ENCODE results near the gene NME2.
"Not testable (repeated sequence)": the region's sequence is repeated elsewhere in the genome, so short reads cannot be mapped to it uniquely, and the experiment has no call there.

The NME2 gene

GRCh38 chr17:51169340-51169739, 3.1 kb downstream of the NME2 start:
- DNase-seq: no peak
- Histone ChIP-seq H3K36me3 (ENCODE audit: control insufficient read depth, insufficient read depth, low read length) (peaks cover 18% of the 10 kb centered on the region), H3K4me3 (ENCODE audit: insufficient read depth, low read depth, low read length, poor library complexity, severe bottlenecking) (no peak overlapping the region)

GRCh38 chr17:51170736-51171135, 4.5 kb downstream of the NME2 start:
- no peaks in the 10 kb centered on the region for H3K27me3 ChIP-seq (replicated peaks; ENCODE audit: control insufficient read depth, insufficient read depth, low read length, poor library complexity, severe bottlenecking)
- no peaks in the 10 kb centered on the region for H3K4me1 ChIP-seq (ENCODE audit: control insufficient read depth, insufficient read depth, low read length, poor library complexity, severe bottlenecking)
- H3K36me3 ChIP-seq (ENCODE audit: control insufficient read depth, insufficient read depth, low read length): peaks cover 18% of the 10 kb centered on the region
- H3K27ac ChIP-seq (ENCODE audit: insufficient read depth, low read length, poor library complexity, severe bottlenecking): no peak overlapping the region
- no peak overlapping the region for H3K4me3 ChIP-seq (ENCODE audit: insufficient read depth, low read depth, low read length, poor library complexity, severe bottlenecking)
- no peak for DNase-seq
- H3K9me3 ChIP-seq (ENCODE audit: control insufficient read depth, low read length): no peaks in the 10 kb centered on the region

More at GRCh38 chr17:51169340-51169739, 3.1 kb downstream of the NME2 start:
- H3K4me1 ChIP-seq (ENCODE audit: control insufficient read depth, insufficient read depth, low read length, poor library complexity, severe bottlenecking): no peaks in the 10 kb centered on the region
- no peaks in the 10 kb centered on the region for H3K9me3 ChIP-seq (ENCODE audit: control insufficient read depth, low read length)
- no peaks in the 10 kb centered on the region for H3K27me3 ChIP-seq (replicated peaks; ENCODE audit: control insufficient read depth, insufficient read depth, low read length, poor library complexity, severe bottlenecking)
- no peak overlapping the region for H3K27ac ChIP-seq (ENCODE audit: insufficient read depth, low read length, poor library complexity, severe bottlenecking)

DNA sequence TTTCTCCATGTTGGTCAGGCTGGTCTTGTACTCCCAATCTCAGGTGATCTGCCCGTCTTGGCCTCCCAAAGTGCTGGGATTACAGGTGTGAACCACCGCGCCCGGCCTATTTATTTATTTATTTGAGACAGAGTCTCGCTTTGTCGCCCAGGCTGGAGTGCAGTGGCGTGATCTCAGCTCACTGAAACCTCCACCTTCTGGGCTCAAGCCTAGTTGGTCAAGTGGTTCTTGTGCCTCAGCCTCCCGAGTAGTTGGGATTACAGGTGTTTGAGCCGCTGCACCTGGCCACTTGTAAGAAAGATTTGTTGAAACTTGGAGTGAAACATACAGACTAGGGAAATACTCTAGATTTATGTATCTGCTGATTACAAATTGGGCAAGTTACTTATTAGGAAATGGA, 5.8 kb downstream of the NME2 start:
- H3K4me3 ChIP-seq (ENCODE audit: insufficient read depth, low read depth, low read length, poor library complexity, severe bottlenecking); H3K4me1 ChIP-seq (ENCODE audit: control insufficient read depth, insufficient read depth, low read length, poor library complexity, severe bottlenecking); H3K27ac ChIP-seq (ENCODE audit: insufficient read depth, low read length, poor library complexity, severe bottlenecking); DNase-seq; H3K27me3 ChIP-seq (replicated peaks; ENCODE audit: control insufficient read depth, insufficient read depth, low read length, poor library complexity, severe bottlenecking); H3K9me3 ChIP-seq (ENCODE audit: control insufficient read depth, low read length): not testable (repeated sequence)
- H3K36me3 ChIP-seq (ENCODE audit: control insufficient read depth, insufficient read depth, low read length): peaks cover 18% of the 10 kb centered on the region

DNA sequence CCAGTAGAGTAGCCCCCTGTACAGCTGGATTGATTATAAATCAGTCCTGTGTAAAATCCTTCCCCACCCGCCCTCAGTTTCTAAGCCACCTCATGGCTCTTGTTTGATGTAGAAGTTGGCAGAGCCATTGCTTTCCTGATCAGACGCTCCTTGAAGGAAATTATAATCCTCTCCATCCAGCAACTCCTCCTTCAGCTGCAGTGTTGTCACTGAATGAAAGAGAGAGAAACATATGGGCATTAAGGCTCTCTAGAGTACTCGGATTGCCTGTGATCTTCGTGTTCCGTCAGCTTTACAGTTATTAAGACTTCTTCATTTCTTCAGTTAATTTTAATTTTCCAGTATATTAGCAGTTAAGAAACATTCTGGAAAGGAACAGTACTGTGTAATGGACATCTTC, 14.3 kb downstream of the NME2 start:
- no peaks in the 10 kb centered on the region for H3K4me1 ChIP-seq (ENCODE audit: control insufficient read depth, insufficient read depth, low read length, poor library complexity, severe bottlenecking)
- H3K36me3 ChIP-seq (ENCODE audit: control insufficient read depth, insufficient read depth, low read length): peaks cover 17% of the 10 kb centered on the region
- DNase-seq: no peak
- H3K27me3 ChIP-seq (replicated peaks; ENCODE audit: control insufficient read depth, insufficient read depth, low read length, poor library complexity, severe bottlenecking): no peaks in the 10 kb centered on the region
- H3K9me3 ChIP-seq (ENCODE audit: control insufficient read depth, low read length): no peaks in the 10 kb centered on the region
- no peak overlapping the region for H3K27ac ChIP-seq (ENCODE audit: insufficient read depth, low read length, poor library complexity, severe bottlenecking)
- H3K4me3 ChIP-seq (ENCODE audit: insufficient read depth, low read depth, low read length, poor library complexity, severe bottlenecking): no peak overlapping the region

- DNase-seq: no peak
- no peaks in the 10 kb centered on the region for H3K27me3 ChIP-seq (replicated peaks; ENCODE audit: control insufficient read depth, insufficient read depth, low read length, poor library complexity, severe bottlenecking)
- H3K27ac ChIP-seq (ENCODE audit: insufficient read depth, low read length, poor library complexity, severe bottlenecking): no peak overlapping the region
- H3K4me1 ChIP-seq (ENCODE audit: control insufficient read depth, insufficient read depth, low read length, poor library complexity, severe bottlenecking): no peaks in the 10 kb centered on the region
- no peaks in the 10 kb centered on the region for H3K9me3 ChIP-seq (ENCODE audit: control insufficient read depth, low read length)
- no peak overlapping the region for H3K4me3 ChIP-seq (ENCODE audit: insufficient read depth, low read depth, low read length, poor library complexity, severe bottlenecking)
- H3K36me3 ChIP-seq (ENCODE audit: control insufficient read depth, insufficient read depth, low read length): peaks cover 21% of the 10 kb centered on the region
Observed at GRCh38 chr17:51184124-51184523, 17.9 kb downstream of the NME2 start.

DNA sequence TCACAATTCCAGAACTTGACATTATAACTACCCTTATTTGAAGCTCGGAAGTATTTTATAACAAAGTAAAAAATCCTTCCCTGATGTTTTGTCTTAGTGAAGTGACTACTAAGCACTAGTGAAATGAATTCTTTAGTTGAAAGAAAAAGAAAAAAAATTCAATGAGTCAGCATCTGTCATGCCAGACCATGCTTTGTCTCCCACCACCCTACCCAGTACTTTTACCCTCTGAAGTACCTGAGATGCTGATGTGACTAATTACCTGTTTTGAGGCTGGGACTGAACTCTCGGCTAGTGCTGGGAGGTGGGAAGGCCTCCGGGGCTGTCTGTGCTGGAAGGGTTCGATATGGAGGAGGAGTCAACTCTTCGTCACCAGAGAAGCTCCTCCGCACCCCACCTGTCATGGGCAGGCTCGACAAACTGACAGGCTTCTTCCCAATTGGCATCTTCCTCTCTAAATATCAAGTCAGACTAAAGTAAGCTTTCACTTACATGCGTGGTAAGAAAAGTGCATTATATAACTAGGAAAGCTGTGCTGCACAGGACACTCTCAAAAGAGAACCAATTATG, 19.6 kb downstream of the NME2 start:
- no peaks in the 10 kb centered on the region for H3K4me1 ChIP-seq (ENCODE audit: control insufficient read depth, insufficient read depth, low read length, poor library complexity, severe bottlenecking)
- no peak overlapping the region for H3K27ac ChIP-seq (ENCODE audit: insufficient read depth, low read length, poor library complexity, severe bottlenecking)
- no peak for DNase-seq
- H3K9me3 ChIP-seq (ENCODE audit: control insufficient read depth, low read length): no peaks in the 10 kb centered on the region
- no peaks in the 10 kb centered on the region for H3K27me3 ChIP-seq (replicated peaks; ENCODE audit: control insufficient read depth, insufficient read depth, low read length, poor library complexity, severe bottlenecking)
- H3K36me3 ChIP-seq (ENCODE audit: control insufficient read depth, insufficient read depth, low read length): peaks cover 31% of the 10 kb centered on the region
- no peak overlapping the region for H3K4me3 ChIP-seq (ENCODE audit: insufficient read depth, low read depth, low read length, poor library complexity, severe bottlenecking)

- no peak overlapping the region for H3K4me3 ChIP-seq (ENCODE audit: insufficient read depth, low read depth, low read length, poor library complexity, severe bottlenecking)
- H3K27ac ChIP-seq (ENCODE audit: insufficient read depth, low read length, poor library complexity, severe bottlenecking): no peak overlapping the region
- H3K27me3 ChIP-seq (replicated peaks; ENCODE audit: control insufficient read depth, insufficient read depth, low read length, poor library complexity, severe bottlenecking): no peaks in the 10 kb centered on the region
- H3K9me3 ChIP-seq (ENCODE audit: control insufficient read depth, low read length): no peaks in the 10 kb centered on the region
- peaks cover 33% of the 10 kb centered on the region for H3K36me3 ChIP-seq (ENCODE audit: control insufficient read depth, insufficient read depth, low read length)
- DNase-seq: no peak
- no peaks in the 10 kb centered on the region for H3K4me1 ChIP-seq (ENCODE audit: control insufficient read depth, insufficient read depth, low read length, poor library complexity, severe bottlenecking)
Observed at GRCh38 chr17:51188271-51188833, 22.1 kb downstream of the NME2 start.

GRCh38 chr17:51189162-51189561, 23.0 kb downstream of the NME2 start:
- Histone ChIP-seq H3K4me3 (ENCODE audit: insufficient read depth, low read depth, low read length, poor library complexity, severe bottlenecking) (no peak overlapping the region), H3K27me3 (replicated peaks; ENCODE audit: control insufficient read depth, insufficient read depth, low read length, poor library complexity, severe bottlenecking) (no peaks in the 10 kb centered on the region), H3K36me3 (ENCODE audit: control insufficient read depth, insufficient read depth, low read length) (peaks cover 37% of the 10 kb centered on the region), H3K27ac (ENCODE audit: insufficient read depth, low read length, poor library complexity, severe bottlenecking) (no peak overlapping the region), H3K4me1 (ENCODE audit: control insufficient read depth, insufficient read depth, low read length, poor library complexity, severe bottlenecking) (no peaks in the 10 kb centered on the region), H3K9me3 (ENCODE audit: control insufficient read depth, low read length) (no peaks in the 10 kb centered on the region)
- no peak for DNase-seq

DNA sequence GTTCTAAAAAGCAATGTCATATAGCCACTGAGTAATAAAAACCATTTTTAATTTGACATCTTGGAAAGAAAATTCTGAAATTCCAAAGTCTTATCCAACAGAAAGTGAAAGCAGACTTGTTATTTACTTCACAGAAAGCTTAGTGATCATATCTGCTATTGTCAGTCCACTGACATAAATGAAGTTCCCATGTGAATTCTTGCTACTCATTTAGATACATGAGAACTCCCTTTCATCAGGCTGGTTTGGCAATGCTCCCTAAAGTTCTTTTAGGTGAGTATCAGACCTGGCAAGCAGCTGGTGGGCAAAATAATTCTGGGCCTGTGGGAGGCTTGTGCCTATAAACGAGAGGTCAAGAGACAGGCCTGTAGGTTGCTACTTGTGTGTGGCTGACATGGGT, 23.4 kb downstream of the NME2 start:
- peaks cover 40% of the 10 kb centered on the region for H3K36me3 ChIP-seq (ENCODE audit: control insufficient read depth, insufficient read depth, low read length)

DNA sequence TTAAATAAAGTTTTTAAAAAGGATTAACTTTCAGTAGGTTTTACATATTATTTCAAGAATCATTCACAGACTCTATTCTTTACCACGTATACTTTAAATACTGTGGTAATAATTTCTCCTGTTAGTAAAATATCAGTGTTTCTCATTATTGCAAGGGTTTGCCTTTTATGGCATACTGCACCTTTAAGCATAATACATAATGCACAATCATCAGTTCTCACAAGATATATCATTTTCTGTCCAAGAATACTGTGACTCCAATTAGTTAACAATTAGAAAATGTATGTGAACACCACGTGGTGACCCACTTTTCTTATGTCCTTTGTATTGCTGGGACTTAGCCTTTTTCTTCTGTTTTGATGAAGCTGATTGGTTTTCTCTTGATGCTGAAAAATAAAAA, 25.7 kb downstream of the NME2 start:
- no peaks in the 10 kb centered on the region for H3K27me3 ChIP-seq (replicated peaks; ENCODE audit: control insufficient read depth, insufficient read depth, low read length, poor library complexity, severe bottlenecking)
- peaks cover 46% of the 10 kb centered on the region for H3K36me3 ChIP-seq (ENCODE audit: control insufficient read depth, insufficient read depth, low read length)
- no peak overlapping the region for H3K4me3 ChIP-seq (ENCODE audit: insufficient read depth, low read depth, low read length, poor library complexity, severe bottlenecking)

More for the DNA sequence above, 23.4 kb downstream of the NME2 start:
- Histone ChIP-seq H3K4me3 (ENCODE audit: insufficient read depth, low read depth, low read length, poor library complexity, severe bottlenecking) (no peak overlapping the region), H3K27ac (ENCODE audit: insufficient read depth, low read length, poor library complexity, severe bottlenecking) (no peak overlapping the region), H3K27me3 (replicated peaks; ENCODE audit: control insufficient read depth, insufficient read depth, low read length, poor library complexity, severe bottlenecking) (no peaks in the 10 kb centered on the region), H3K9me3 (ENCODE audit: control insufficient read depth, low read length) (no peaks in the 10 kb centered on the region), H3K4me1 (ENCODE audit: control insufficient read depth, insufficient read depth, low read length, poor library complexity, severe bottlenecking) (no peaks in the 10 kb centered on the region)
- DNase-seq: no peak

More for the DNA sequence above, 25.7 kb downstream of the NME2 start:
- no peaks in the 10 kb centered on the region for H3K4me1 ChIP-seq (ENCODE audit: control insufficient read depth, insufficient read depth, low read length, poor library complexity, severe bottlenecking)
- H3K9me3 ChIP-seq (ENCODE audit: control insufficient read depth, low read length): no peaks in the 10 kb centered on the region
- no peak overlapping the region for H3K27ac ChIP-seq (ENCODE audit: insufficient read depth, low read length, poor library complexity, severe bottlenecking)
- DNase-seq: no peak
